Calu3 (cell line): ENCODE measurements around the gene SCARF2. TPM values are rescaled to one million over a fixed set of nuclear protein-coding genes. Genes with fewer than 3 reads are reported as not detected.
"Not testable (repeated sequence)": the region's sequence is repeated elsewhere in the genome, so short reads cannot be mapped to it uniquely, and the experiment has no call there.

ENCODE experiments used
- BruUV-seq: library from RNA; stranded (reverse); fragments of 400-500 nt; replicated peaks from 2 replicates; lab custom pipeline; 2021; lab: Mats Ljungman, UMichigan
- CTCF ChIA-PET: fragments of 300-600 bp; sonication (Branson Sonifier 250); formaldehyde crosslinking; loops from one replicate; lab custom pipeline; 2022; ENCODE audit warnings: antibody characterized with exemption; lab: Charles Lee
- DNase-seq: peaks from one replicate; pipeline ENCODE4 v3.0.0; 2022
- H3K27ac Mint-ChIP-seq: one replicate; pipeline ENCODE4 v1.8.0; 2022; ENCODE audit warnings: mixed read lengths; ENCODE audit not compliant: unreplicated experiment
- H3K27me3 Mint-ChIP-seq: one replicate; pipeline ENCODE4 v1.8.0; 2022; ENCODE audit warnings: mixed read lengths; ENCODE audit not compliant: unreplicated experiment
- H3K36me3 Mint-ChIP-seq: one replicate; pipeline ENCODE4 v1.8.0; 2022; ENCODE audit warnings: mild to moderate bottlenecking, moderate library complexity, mixed read lengths; ENCODE audit not compliant: insufficient read depth, unreplicated experiment
- H3K4me1 Mint-ChIP-seq: one replicate; pipeline ENCODE4 v1.8.0; 2022; ENCODE audit warnings: mild to moderate bottlenecking, low read depth, mixed read lengths; ENCODE audit not compliant: unreplicated experiment
- H3K4me3 Mint-ChIP-seq: one replicate; pipeline ENCODE4 v1.8.0; 2022; ENCODE audit warnings: mild to moderate bottlenecking, low read depth, moderate library complexity, mixed read lengths; ENCODE audit not compliant: unreplicated experiment
- H3K9me3 Mint-ChIP-seq: one replicate; pipeline ENCODE4 v1.8.0; 2022; ENCODE audit warnings: low read depth, mixed read lengths; ENCODE audit not compliant: unreplicated experiment
- CTCF ChIP-seq: fragments of 200-600 bp; IDR thresholded peaks from one replicate; pipeline ENCODE4 v1.8.0; 2022; ENCODE audit warnings: antibody characterized with exemption; ENCODE audit not compliant: unreplicated experiment
- intact Hi-C: fragments of 100-400 bp; cut with micrococcal nuclease; formaldehyde crosslinking; loops from one replicate; pipeline ENCODE4 v1.10.0; 2022; ENCODE audit not compliant: unreplicated experiment
- total RNA-seq: library from RNA; stranded (reverse); gene quantifications from 2 replicates; pipeline ENCODE4 v1.2.3, GENCODE V29; 2022

SCARF2 gene
- total RNA-seq, 1 experiment from 2014 or later: 0.68 TPM

- intact Hi-C loops: no loop called here
- H3K4me3 Mint-ChIP-seq: no peak overlapping the region
- no peaks in the 10 kb centered on the region for H3K9me3 Mint-ChIP-seq
- H3K4me1 Mint-ChIP-seq: no peaks in the 10 kb centered on the region
- CTCF ChIA-PET: no interaction called here
- peaks cover 4% of the 10 kb centered on the region for H3K36me3 Mint-ChIP-seq
- no peak for TF ChIP-seq CTCF
- no TSS peak for BruUV-seq
- H3K27me3 Mint-ChIP-seq: no peaks in the 10 kb centered on the region
- no peak overlapping the region for H3K27ac Mint-ChIP-seq
- no peak for DNase-seq
Observed at GRCh38 chr22:20471126-20471833, 33.7 kb upstream of the SCARF2 start.

- intact Hi-C loops, H3K36me3 Mint-ChIP-seq, H3K27me3 Mint-ChIP-seq, H3K9me3 Mint-ChIP-seq, BruUV-seq, H3K4me3 Mint-ChIP-seq, H3K4me1 Mint-ChIP-seq, DNase-seq, H3K27ac Mint-ChIP-seq: not testable (repeated sequence)
- CTCF ChIA-PET: interaction anchor here (0.7 kb wide), 1 partner anchor 430 kb away, joined by 3 read pairs; no protein-coding TSS in a partner anchor
Observed at GRCh38 chr22:20470525-20470924, 32.9 kb upstream of the SCARF2 start.

- CTCF ChIA-PET: interaction anchor here (0.7 kb wide), 1 partner anchor 16 kb away, joined by 7 read pairs; no protein-coding TSS in a partner anchor
Observed at GRCh38 chr22:20469110-20469868, 31.7 kb upstream of the SCARF2 start.

GRCh38 chr22:20466659-20467379 lies 29.2 kb upstream of the SCARF2 start:
- DNase-seq: no peak
- Mint-ChIP-seq H3K36me3 (peaks cover 4% of the 10 kb centered on the region), H3K4me1 (no peaks in the 10 kb centered on the region), H3K27ac (no peak overlapping the region), H3K4me3 (no peak overlapping the region), H3K9me3 (no peaks in the 10 kb centered on the region), H3K27me3 (no peaks in the 10 kb centered on the region)
- BruUV-seq: no TSS peak
- intact Hi-C loops: no loop called here
- no peak for TF ChIP-seq CTCF
- CTCF ChIA-PET: no interaction called here

More at GRCh38 chr22:20469110-20469868, 31.7 kb upstream of the SCARF2 start:
- TF ChIP-seq CTCF: no peak
- Mint-ChIP-seq H3K27ac (no peak overlapping the region), H3K4me3 (no peak overlapping the region), H3K9me3 (no peaks in the 10 kb centered on the region), H3K27me3 (no peaks in the 10 kb centered on the region), H3K4me1 (no peaks in the 10 kb centered on the region), H3K36me3 (peaks cover 4% of the 10 kb centered on the region)
- no peak for DNase-seq
- intact Hi-C loops: no loop called here
- no TSS peak for BruUV-seq
